ENCODE measurements around the gene STPG3.

- TF ChIP-seq CTCF (IDR thresholded peaks at IDR 0.05) (no peak), POLR2A (IDR thresholded peaks at IDR 0.05) (peak in 1 of 2 donors; percentile 81)
Measured at GRCh38 chr9:137218754-137219271, 32.3 kb upstream of the STPG3 start.

All from adrenal gland (tissue), 5 donors.